Coronary artery (tissue), 2 donors: ENCODE measurements around the gene NAPA.

ENCODE experiments used
- DNase-seq: peaks from one replicate; pipeline ENCODE4 v3.0.0-alpha.2; 2017; ENCODE audit warnings: low spot score
- H3K27ac ChIP-seq, 2 donors: fragments of 200-600 bp; sonication (generic); one replicate each; pipeline ENCODE4 v1.5.1; 2016 to 2019
- H3K4me3 ChIP-seq: fragments of 200-600 bp; sonication (generic); 2 replicates; pipeline ENCODE4 v1.5.1; 2016; ENCODE audit warnings: mild to moderate bottlenecking, moderate library complexity
- TF ChIP-seq, protein P1 (sequence below): fragments of 200-600 bp; sonication (generic); IDR thresholded peaks from one replicate; pipeline ENCODE4 v1.5.1; 2019; ENCODE audit warnings: antibody characterized with exemption

Gene NAPA

DNA sequence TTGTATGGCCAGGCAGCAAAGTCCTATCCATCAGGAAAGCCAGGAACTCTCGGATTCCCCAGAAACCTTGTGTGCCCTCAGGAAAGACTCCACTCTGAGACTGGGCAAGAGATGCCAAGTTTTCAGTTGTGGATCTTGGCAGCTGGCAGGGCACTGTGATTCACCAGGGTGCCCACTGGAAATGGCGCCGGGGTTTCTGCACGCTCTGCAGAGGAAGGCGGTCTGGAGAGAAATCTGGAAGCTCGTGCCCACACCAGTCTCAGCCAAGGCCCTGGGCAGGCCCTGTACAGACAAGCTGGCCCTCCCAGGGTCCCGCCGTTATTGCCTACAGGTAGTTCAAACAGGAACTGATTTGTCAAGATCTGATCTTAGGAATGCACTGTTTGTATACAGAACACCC is 4.9 kb downstream of the NAPA start:
- H3K4me3 ChIP-seq: peak overlapping the region; percentile 24
- TF ChIP-seq, protein P1, sequence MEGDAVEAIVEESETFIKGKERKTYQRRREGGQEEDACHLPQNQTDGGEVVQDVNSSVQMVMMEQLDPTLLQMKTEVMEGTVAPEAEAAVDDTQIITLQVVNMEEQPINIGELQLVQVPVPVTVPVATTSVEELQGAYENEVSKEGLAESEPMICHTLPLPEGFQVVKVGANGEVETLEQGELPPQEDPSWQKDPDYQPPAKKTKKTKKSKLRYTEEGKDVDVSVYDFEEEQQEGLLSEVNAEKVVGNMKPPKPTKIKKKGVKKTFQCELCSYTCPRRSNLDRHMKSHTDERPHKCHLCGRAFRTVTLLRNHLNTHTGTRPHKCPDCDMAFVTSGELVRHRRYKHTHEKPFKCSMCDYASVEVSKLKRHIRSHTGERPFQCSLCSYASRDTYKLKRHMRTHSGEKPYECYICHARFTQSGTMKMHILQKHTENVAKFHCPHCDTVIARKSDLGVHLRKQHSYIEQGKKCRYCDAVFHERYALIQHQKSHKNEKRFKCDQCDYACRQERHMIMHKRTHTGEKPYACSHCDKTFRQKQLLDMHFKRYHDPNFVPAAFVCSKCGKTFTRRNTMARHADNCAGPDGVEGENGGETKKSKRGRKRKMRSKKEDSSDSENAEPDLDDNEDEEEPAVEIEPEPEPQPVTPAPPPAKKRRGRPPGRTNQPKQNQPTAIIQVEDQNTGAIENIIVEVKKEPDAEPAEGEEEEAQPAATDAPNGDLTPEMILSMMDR: no peak
- DNase-seq: peak; percentile 86
- H3K27ac ChIP-seq: peak overlapping the region; percentile 12 to 62

DNA sequence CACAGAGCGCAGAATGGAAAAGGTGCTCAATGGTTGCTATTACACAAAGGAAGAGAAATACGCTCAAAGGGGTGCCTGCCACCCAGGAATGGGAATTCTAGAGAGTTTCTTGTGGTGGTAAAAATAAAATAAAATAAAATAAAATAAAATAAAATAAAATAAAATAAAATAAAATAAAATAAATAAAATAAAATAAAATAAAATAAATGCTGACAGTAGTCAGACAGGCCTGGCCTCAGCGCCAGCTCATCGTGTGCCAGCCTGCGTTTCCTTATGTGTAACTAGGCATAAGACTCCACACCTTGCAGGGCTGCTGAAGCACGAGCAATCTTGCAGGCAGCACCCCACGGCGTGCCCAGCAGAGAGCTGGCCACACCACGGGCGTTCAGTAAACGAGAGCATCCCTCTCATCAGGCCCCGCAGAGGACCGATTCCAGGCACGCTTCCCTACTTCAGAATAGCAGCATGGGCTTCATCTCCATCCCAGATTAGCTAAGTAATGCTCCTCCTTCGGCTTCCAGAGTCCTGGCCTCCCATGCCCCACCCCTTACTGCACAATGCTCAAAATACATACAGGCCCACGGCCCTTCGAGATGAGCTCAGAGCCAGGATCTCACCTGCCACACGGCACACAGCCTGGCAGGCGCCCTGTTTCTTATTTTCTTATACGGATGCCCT is 5.6 kb downstream of the NAPA start:
- DNase-seq: no peak
- H3K27ac ChIP-seq: peak overlapping the region; percentile 2 to 62
- H3K4me3 ChIP-seq: peak overlapping the region; percentile 24
- TF ChIP-seq, protein P1: no peak

DNA sequence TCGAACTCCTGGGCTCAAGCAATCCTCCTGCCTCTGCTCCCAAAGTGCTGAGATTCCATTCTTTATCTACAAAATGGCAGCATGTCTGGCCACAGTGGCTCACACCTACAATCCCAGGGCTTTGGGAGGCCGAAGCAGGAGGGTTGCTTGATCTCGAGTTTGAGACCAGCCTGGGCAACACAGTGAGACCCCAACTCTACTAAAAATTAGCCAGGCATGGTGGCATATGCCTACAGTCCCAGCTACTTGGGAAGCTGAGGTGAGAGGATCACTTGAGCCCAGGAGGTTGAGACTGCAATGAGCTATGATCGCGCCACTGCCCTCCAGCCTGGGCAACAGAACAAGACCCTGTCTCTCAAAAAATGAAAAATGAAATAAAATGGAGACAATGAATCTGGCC is 6.1 kb downstream of the NAPA start:
- Histone ChIP-seq H3K4me3 (no peak overlapping the region), H3K27ac (no peak overlapping the region)
- TF ChIP-seq, protein P1: no peak
- no peak for DNase-seq

DNA sequence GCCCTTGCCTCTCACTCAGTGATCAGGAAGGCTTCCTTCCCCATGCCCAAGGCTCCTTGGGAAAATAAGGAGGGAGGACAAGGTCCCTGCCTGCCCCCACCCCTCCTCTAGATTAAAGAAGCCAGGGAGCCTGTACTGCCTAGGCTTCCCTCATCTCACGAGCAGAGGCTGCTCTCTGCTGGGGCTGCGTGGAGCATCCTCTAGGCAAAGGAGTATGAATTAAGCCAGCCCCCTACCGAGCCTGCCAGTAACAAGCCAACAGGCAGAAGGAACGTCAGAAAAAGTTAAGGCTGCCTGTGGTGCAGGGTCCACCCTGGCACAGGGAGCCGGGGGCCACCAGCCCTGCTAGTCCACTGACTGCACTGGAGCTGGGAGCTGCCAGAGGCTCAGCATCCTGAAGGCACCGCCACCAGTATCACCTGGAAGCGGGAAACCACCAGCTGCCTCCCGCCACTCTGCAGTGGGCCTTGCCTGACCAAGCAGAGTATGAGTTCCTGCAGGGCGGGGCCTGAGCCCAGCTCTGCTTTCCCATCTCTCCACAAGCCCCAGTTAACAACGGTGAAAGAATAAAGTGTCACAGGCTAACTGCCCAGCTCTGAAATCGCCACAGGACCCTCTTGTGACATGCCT is 6.8 kb downstream of the NAPA start:
- no peak overlapping the region for H3K27ac ChIP-seq
- no peak for DNase-seq
- TF ChIP-seq, protein P1: no peak
- no peak overlapping the region for H3K4me3 ChIP-seq

- DNase-seq: peak; percentile 69
- TF ChIP-seq, protein P1: no peak
- Histone ChIP-seq H3K4me3 (no peak overlapping the region), H3K27ac (peak overlapping the region in 1 of 2 donors; percentile 6)
Measured at GRCh38 chr19:47507012-47507411, 7.9 kb downstream of the NAPA start.

DNA sequence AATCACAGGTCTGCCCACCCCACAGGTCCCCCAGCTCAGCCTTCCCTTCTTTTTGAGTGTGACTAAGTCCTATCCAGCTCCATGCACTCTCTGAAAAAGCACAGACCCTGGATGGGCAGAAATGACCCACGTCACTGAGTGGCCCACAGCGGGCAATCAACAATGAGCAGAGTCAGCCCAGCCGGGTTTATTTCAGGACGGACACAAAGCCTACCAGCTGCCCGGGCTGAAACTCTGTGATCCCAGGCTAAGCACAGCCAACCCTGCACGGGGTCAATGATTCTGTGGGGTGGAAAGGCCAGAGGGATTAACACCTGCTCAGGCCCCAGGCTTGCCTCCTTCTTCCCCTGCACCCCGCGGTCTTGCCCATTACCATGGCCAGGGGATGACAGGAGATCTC is 8.4 kb downstream of the NAPA start:
- H3K4me3 ChIP-seq: no peak overlapping the region
- DNase-seq: no peak
- TF ChIP-seq, protein P1: no peak
- no peak overlapping the region for H3K27ac ChIP-seq

DNA sequence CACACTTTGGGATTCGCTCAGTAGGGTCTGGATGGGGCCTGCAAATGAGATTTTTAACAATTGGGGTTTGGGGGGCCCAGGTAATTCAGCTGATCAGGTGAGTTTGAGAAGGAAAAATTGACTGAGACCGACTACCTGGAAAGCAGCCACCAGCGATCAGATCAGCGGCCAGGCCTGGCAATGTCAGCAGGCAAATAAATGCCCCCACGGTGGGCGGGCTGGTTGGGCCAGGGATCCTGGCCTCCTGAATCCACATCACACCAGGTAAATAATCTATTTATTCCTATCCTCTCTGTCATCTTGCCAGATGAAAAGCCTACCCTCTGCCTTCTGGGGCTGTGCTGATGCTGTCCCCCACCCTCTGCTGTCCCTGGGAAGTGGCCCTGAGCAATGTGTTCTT is 9.4 kb downstream of the NAPA start:
- no peak for DNase-seq
- H3K27ac ChIP-seq: no peak overlapping the region
- TF ChIP-seq, protein P1: no peak
- no peak overlapping the region for H3K4me3 ChIP-seq
